GM23338 (cell line): Measurements from ENCODE around the gene TRIM37.

ENCODE experiments used
- EZH2 ChIP-seq: fragments of 200-600 bp; sonication (generic); IDR thresholded peaks from one replicate; pipeline ENCODE4 v1.8.0; 2017; ENCODE audit warnings: antibody characterized with exemption, mild to moderate bottlenecking, low read depth; ENCODE audit not compliant: unreplicated experiment
- JUNB ChIP-seq: IDR thresholded peaks from one replicate; pipeline ENCODE4 v1.6.1; 2016; ENCODE audit warnings: antibody characterized with exemption; ENCODE audit not compliant: unreplicated experiment
- NANOG ChIP-seq: IDR thresholded peaks from 2 replicates; pipeline ENCODE4 v1.6.1; 2016; ENCODE audit warnings: antibody characterized with exemption, borderline replicate concordance
- POLR2AphosphoS5 ChIP-seq: IDR thresholded peaks from 2 replicates; pipeline ENCODE4 v1.6.1; 2016; ENCODE audit warnings: antibody characterized with exemption, low read depth
- TF ChIP-seq, protein P1 (sequence below), 2 experiments: fragments of 200-600 bp in 1 of 2; sonication (generic) in 1 of 2; conservative IDR thresholded peaks; 2 replicates each; pipeline versions ENCODE4 v1.5.1 to v1.6.1; 2016 to 2017; ENCODE audit warnings: antibody characterized with exemption in 2 of 2, low read depth in 2 of 2, mild to moderate bottlenecking in 2 of 2, moderate library complexity in 1 of 2
- TF ChIP-seq, protein P2 (sequence below): IDR thresholded peaks from one replicate; pipeline ENCODE4 v1.6.1; 2018; ENCODE audit warnings: antibody characterized with exemption; ENCODE audit not compliant: unreplicated experiment

DNA sequence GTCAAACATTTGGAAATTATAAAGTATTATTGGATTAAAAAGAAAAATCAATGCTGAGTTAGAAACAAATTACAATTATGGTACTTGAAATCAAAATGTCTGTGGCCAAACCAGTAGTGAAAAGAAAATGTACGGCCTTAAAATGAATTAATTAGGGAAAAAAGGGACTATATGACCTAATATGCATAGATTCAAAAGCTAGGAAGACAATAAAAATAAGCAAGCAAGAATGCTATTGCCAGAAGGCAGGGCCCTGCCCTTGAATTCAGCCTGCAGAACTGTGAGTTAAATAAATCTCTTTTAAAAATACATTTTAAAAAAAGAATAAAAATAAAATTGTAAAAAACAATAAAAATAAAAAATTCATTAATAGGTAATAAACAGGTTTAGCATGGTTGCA lies 88.7 kb downstream of the TRIM37 start:
- TF ChIP-seq, protein P1, sequence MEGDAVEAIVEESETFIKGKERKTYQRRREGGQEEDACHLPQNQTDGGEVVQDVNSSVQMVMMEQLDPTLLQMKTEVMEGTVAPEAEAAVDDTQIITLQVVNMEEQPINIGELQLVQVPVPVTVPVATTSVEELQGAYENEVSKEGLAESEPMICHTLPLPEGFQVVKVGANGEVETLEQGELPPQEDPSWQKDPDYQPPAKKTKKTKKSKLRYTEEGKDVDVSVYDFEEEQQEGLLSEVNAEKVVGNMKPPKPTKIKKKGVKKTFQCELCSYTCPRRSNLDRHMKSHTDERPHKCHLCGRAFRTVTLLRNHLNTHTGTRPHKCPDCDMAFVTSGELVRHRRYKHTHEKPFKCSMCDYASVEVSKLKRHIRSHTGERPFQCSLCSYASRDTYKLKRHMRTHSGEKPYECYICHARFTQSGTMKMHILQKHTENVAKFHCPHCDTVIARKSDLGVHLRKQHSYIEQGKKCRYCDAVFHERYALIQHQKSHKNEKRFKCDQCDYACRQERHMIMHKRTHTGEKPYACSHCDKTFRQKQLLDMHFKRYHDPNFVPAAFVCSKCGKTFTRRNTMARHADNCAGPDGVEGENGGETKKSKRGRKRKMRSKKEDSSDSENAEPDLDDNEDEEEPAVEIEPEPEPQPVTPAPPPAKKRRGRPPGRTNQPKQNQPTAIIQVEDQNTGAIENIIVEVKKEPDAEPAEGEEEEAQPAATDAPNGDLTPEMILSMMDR (conservative IDR thresholded peaks at IDR 0.05; ENCODE audit: low read depth in 2 of 2): no peak
- TF ChIP-seq, protein P2, sequence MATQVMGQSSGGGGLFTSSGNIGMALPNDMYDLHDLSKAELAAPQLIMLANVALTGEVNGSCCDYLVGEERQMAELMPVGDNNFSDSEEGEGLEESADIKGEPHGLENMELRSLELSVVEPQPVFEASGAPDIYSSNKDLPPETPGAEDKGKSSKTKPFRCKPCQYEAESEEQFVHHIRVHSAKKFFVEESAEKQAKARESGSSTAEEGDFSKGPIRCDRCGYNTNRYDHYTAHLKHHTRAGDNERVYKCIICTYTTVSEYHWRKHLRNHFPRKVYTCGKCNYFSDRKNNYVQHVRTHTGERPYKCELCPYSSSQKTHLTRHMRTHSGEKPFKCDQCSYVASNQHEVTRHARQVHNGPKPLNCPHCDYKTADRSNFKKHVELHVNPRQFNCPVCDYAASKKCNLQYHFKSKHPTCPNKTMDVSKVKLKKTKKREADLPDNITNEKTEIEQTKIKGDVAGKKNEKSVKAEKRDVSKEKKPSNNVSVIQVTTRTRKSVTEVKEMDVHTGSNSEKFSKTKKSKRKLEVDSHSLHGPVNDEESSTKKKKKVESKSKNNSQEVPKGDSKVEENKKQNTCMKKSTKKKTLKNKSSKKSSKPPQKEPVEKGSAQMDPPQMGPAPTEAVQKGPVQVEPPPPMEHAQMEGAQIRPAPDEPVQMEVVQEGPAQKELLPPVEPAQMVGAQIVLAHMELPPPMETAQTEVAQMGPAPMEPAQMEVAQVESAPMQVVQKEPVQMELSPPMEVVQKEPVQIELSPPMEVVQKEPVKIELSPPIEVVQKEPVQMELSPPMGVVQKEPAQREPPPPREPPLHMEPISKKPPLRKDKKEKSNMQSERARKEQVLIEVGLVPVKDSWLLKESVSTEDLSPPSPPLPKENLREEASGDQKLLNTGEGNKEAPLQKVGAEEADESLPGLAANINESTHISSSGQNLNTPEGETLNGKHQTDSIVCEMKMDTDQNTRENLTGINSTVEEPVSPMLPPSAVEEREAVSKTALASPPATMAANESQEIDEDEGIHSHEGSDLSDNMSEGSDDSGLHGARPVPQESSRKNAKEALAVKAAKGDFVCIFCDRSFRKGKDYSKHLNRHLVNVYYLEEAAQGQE: no peak
- TF ChIP-seq EZH2 (no peak), NANOG (no peak), POLR2AphosphoS5 (no peak), JUNB (no peak)
